Chondrocyte (in vitro differentiated cells): ENCODE data around the gene COLEC11. TPM values are rescaled to one million over a fixed set of nuclear protein-coding genes. Genes with fewer than 3 reads are reported as not detected.
"Not testable (repeated sequence)": the region's sequence is repeated elsewhere in the genome, so short reads cannot be mapped to it uniquely, and the experiment has no call there.

Experiments
- DNase-seq: peaks from one replicate; pipeline ENCODE4 v3.0.0; 2021; ENCODE audit warnings: mixed read lengths, low spot score
- H3K27ac Mint-ChIP-seq: one replicate; pipeline ENCODE4 v1.8.0; 2021; ENCODE audit warnings: mild to moderate bottlenecking, moderate library complexity, mixed read lengths; ENCODE audit not compliant: unreplicated experiment
- H3K27me3 Mint-ChIP-seq: 2 replicates; pipeline ENCODE4 v1.8.0; 2021; ENCODE audit warnings: low read depth, mixed read lengths
- H3K36me3 Mint-ChIP-seq: 2 replicates; pipeline ENCODE4 v1.8.0; 2021; ENCODE audit warnings: low read depth, mixed read lengths
- H3K4me1 Mint-ChIP-seq: 2 replicates; pipeline ENCODE4 v1.8.0; 2021; ENCODE audit warnings: low read depth, mild to moderate bottlenecking, mixed read lengths
- H3K4me3 Mint-ChIP-seq: one replicate; pipeline ENCODE4 v1.8.0; 2021; ENCODE audit warnings: mild to moderate bottlenecking, moderate library complexity, mixed read lengths; ENCODE audit not compliant: unreplicated experiment
- H3K9me3 Mint-ChIP-seq: 2 replicates; pipeline ENCODE4 v1.8.0; 2021; ENCODE audit warnings: low read depth, mixed read lengths
- CTCF ChIP-seq: fragments of 200-600 bp; sonication (generic); IDR thresholded peaks from 2 replicates; pipeline ENCODE4 v1.5.0; 2021; ENCODE audit warnings: antibody characterized with exemption, mild to moderate bottlenecking, moderate library complexity
- total RNA-seq: library from RNA; stranded (reverse); gene quantifications from 3 replicates; pipeline ENCODE4 v1.2.1, GENCODE V29; 2021

Gene COLEC11
- total RNA-seq, 1 donor from 2014 or later = not detected

- no peak overlapping the region for H3K4me3 Mint-ChIP-seq
- DNase-seq = peak; percentile 60
- peaks cover 5% of the 10 kb centered on the region for H3K27me3 Mint-ChIP-seq
- H3K27ac Mint-ChIP-seq = peak overlapping the region; percentile 8
- TF ChIP-seq CTCF = no peak
- H3K9me3 Mint-ChIP-seq = no peaks in the 10 kb centered on the region
- H3K36me3 Mint-ChIP-seq = no peaks in the 10 kb centered on the region
- peaks cover 16% of the 10 kb centered on the region for H3K4me1 Mint-ChIP-seq
Measured at GRCh38 chr2:3656762-3657721, 62.1 kb downstream of the COLEC11 start.

GRCh38 chr2:3657881-3658280, 63.0 kb downstream of the COLEC11 start, which contains the start of gene ALLC:
Gene ALLC, plus strand, starts transcription at chr2:3658200. Its CDS starts 12,958 bp downstream, at chr2:3671158.
- peak within 1 kb of the TSS; percentile 8 for H3K27ac Mint-ChIP-seq
- no peak for DNase-seq
- H3K4me1 Mint-ChIP-seq = peaks cover 16% of the 10 kb centered on the region
- peaks cover 5% of the 10 kb centered on the region for H3K27me3 Mint-ChIP-seq
- no peak within 1 kb of the TSS for H3K4me3 Mint-ChIP-seq
- no peak for TF ChIP-seq CTCF
- H3K9me3 Mint-ChIP-seq = no peaks in the 10 kb centered on the region
- H3K36me3 Mint-ChIP-seq = no peaks in the 10 kb centered on the region

DNA sequence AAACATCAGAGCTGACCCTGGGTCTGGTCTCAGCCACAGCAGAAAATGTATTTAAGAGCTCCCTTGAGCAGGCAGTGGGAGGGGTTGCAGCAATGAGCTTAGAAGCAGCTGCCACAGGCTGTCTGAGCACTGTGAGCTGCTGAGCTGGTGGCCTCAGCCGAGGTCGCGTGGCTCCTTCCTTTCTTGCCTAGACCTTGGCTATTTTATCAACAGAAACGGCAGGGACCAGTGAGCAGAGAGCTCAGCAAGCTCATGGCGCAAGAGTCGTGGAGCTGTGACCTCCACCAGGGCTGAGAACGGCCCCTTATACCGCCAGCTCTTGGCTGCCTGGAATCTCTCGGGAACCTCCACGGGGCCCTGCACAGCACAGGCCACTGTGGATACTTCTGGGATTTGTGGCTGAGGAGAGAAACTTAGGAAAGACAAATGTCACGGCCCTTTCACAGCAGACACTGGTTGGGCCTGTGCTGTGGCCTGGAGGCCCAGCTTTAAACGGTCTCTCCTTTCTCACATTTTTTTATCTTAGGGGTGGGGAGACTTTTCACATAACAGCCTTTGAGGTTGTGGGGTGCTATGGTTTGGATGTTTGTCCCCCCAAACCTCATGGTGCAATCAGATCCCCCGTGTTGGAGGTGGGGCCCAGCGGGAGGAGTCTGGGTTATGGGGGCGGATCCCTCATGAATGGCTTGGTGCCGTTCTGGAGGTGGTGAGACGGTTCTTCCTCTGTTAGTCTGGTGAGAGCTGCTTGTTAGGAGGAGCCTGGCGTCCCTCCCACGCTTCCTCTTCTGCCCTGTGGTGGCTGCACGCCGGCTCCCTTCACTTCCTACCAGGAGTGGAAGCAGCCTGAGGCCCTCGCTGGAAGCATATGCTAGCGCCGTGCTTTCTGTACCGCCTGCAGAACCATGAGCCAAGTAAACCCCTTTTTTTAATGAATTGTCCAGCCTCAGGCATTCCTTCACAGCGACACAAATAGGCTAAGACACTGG, 64.8 kb downstream of the COLEC11 start:
- Mint-ChIP-seq H3K4me3 (no peak overlapping the region), H3K4me1 (peaks cover 16% of the 10 kb centered on the region), H3K27me3 (peaks cover 2% of the 10 kb centered on the region), H3K27ac (peak overlapping the region; percentile 27), H3K36me3 (no peaks in the 10 kb centered on the region), H3K9me3 (no peaks in the 10 kb centered on the region)
- DNase-seq = no peak
- TF ChIP-seq CTCF = no peak

DNA sequence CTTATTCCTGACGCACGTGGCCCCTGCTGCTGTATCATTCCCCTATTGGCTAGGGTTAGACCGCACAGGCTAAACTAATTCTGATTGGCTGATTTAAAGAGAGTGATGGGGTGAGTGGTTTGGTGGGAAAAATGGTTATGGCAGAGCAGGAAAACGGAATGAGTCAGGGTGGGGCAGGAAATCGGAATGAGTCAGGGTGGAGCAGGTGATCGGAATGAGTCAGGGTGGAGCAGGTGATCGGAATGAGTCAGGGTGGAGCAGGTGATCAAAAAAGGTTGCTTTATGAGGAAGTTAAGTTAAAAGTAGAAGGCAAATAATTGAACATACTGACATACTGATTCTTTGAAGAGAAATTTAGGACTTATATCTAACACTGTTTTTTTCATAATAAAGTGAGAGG, 65.7 kb downstream of the COLEC11 start:
- peaks cover 16% of the 10 kb centered on the region for H3K4me1 Mint-ChIP-seq
- H3K9me3 Mint-ChIP-seq, DNase-seq, H3K27me3 Mint-ChIP-seq, H3K36me3 Mint-ChIP-seq, H3K4me3 Mint-ChIP-seq, H3K27ac Mint-ChIP-seq: not testable (repeated sequence)

DNA sequence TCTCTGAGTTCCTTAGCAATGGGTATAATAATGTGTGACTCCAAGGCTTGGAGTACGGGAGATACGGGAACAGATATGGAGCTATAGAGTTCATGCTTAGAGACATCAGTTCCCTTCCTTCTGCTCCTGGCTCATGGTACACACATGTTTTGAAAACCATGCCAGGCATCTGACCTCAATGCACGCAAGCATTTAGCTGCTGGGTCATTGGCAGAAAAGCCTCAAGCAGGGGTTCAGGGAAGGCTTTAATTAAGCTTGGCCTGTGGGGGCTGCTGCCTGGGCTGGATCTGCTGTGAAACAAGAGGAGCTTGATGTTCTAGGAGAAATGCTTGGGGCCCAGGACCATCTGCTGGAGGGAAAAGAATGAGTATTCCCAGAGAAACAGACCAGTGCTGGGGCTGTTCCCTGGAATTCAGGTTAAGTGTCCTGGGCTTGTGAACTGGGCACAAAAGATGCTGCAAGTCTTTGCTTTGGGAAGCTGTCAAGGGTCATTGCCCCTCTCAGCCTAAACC, 66.3 kb downstream of the COLEC11 start:
- Mint-ChIP-seq H3K4me3 (no peak overlapping the region), H3K36me3 (no peaks in the 10 kb centered on the region), H3K4me1 (peaks cover 16% of the 10 kb centered on the region), H3K27ac (no peak overlapping the region), H3K27me3 (no peaks in the 10 kb centered on the region), H3K9me3 (no peaks in the 10 kb centered on the region)
- no peak for TF ChIP-seq CTCF
- no peak for DNase-seq
